GM23338 (cell line): ENCODE results near the gene CACNA2D2. TPM values are rescaled to one million over a fixed set of nuclear protein-coding genes. Genes with fewer than 3 reads are reported as not detected.

Experiments used
- ATAC-seq: fragments of 200-7000 bp; cut with Tn5 transposase; 3 replicates; pipeline ENCODE4 v1.9.1; 2020
- DNase-seq: peaks from one replicate; pipeline ENCODE4 v3.0.0-alpha.2; 2015; ENCODE audit warnings: low spot score
- H2AFZ ChIP-seq: fragments of 200-600 bp; sonication (generic); 2 replicates; pipeline ENCODE4 v1.8.0; 2016; ENCODE audit warnings: antibody characterized with exemption, mild to moderate bottlenecking, moderate library complexity
- H3F3A ChIP-seq: fragments of 200-600 bp; sonication (generic); replicated peaks from 2 replicates; pipeline ENCODE4 v1.8.0; 2017; ENCODE audit warnings: antibody characterized with exemption, mixed run types, low read depth
- H3K27ac ChIP-seq: fragments of 200-600 bp; sonication (generic); 2 replicates; pipeline ENCODE4 v1.6.1; 2016; ENCODE audit warnings: low read depth
- H3K27me3 ChIP-seq: fragments of 200-600 bp; sonication (generic); 2 replicates; pipeline ENCODE4 v1.8.0; 2016; ENCODE audit warnings: mild to moderate bottlenecking, mixed run types, moderate library complexity; ENCODE audit not compliant: insufficient read depth
- H3K36me3 ChIP-seq: fragments of 200-600 bp; sonication (generic); 2 replicates; pipeline ENCODE4 v1.8.0; 2016; ENCODE audit warnings: mild to moderate bottlenecking; ENCODE audit not compliant: insufficient read depth
- H3K4me1 ChIP-seq: fragments of 200-600 bp; sonication (generic); 2 replicates; pipeline ENCODE4 v1.8.0; 2016; ENCODE audit warnings: mild to moderate bottlenecking, moderate library complexity; ENCODE audit not compliant: insufficient read depth
- H3K4me2 ChIP-seq: fragments of 200-600 bp; sonication (generic); 2 replicates; pipeline ENCODE4 v1.7.1; 2017; ENCODE audit warnings: mixed run types
- H3K4me3 ChIP-seq: fragments of 200-600 bp; sonication (generic); 2 replicates; pipeline ENCODE4 v1.6.1; 2016; ENCODE audit warnings: mixed run types
- H3K79me2 ChIP-seq: fragments of 200-600 bp; sonication (generic); replicated peaks from 2 replicates; pipeline ENCODE4 v1.8.0; 2017; ENCODE audit warnings: mild to moderate bottlenecking; ENCODE audit not compliant: insufficient read depth
- H3K9me2 ChIP-seq: fragments of 200-600 bp; sonication (generic); 2 replicates; pipeline ENCODE4 v1.8.0; 2017; ENCODE audit not compliant: insufficient read depth
- H4K20me1 ChIP-seq: fragments of 200-600 bp; sonication (generic); replicated peaks from 2 replicates; pipeline ENCODE4 v1.8.0; 2017; ENCODE audit warnings: mild to moderate bottlenecking; ENCODE audit not compliant: insufficient read depth
- H3K27ac Mint-ChIP-seq: 2 replicates; pipeline ENCODE4 v1.8.0; 2020; ENCODE audit warnings: inconsistent platforms, mild to moderate bottlenecking, moderate library complexity, mixed read lengths
- H3K27me3 Mint-ChIP-seq: 3 replicates; pipeline ENCODE4 v1.8.0; 2022; ENCODE audit warnings: low read depth, mild to moderate bottlenecking, moderate library complexity, mixed read lengths, inconsistent platforms; ENCODE audit not compliant: insufficient read depth, poor library complexity
- H3K36me3 Mint-ChIP-seq: 3 replicates; pipeline ENCODE4 v1.8.0; 2021; ENCODE audit warnings: low read depth, mild to moderate bottlenecking, inconsistent platforms, moderate library complexity, mixed read lengths
- H3K4me1 Mint-ChIP-seq: 3 replicates; pipeline ENCODE4 v1.8.0; 2020; ENCODE audit warnings: mild to moderate bottlenecking, inconsistent platforms, mixed read lengths
- H3K4me3 Mint-ChIP-seq: 3 replicates; pipeline ENCODE4 v1.8.0; 2021; ENCODE audit warnings: moderate library complexity, mild to moderate bottlenecking, inconsistent platforms, mixed read lengths
- H3K9me3 Mint-ChIP-seq: 3 replicates; pipeline ENCODE4 v1.8.0; 2020; ENCODE audit warnings: moderate library complexity, mild to moderate bottlenecking, inconsistent platforms, mixed read lengths
- JUNB ChIP-seq: IDR thresholded peaks from one replicate; pipeline ENCODE4 v1.6.1; 2016; ENCODE audit warnings: antibody characterized with exemption; ENCODE audit not compliant: unreplicated experiment
- ZNF114 ChIP-seq: fragments of 250-450 bp; sonication (Bioruptor Pico); IDR thresholded peaks from 2 replicates; pipeline ENCODE4 v1.5.0; 2020; ENCODE audit warnings: mild to moderate bottlenecking, moderate library complexity
- ZNF462 ChIP-seq: fragments of 250-450 bp; sonication (Bioruptor Pico); IDR thresholded peaks from 2 replicates; pipeline ENCODE4 v1.5.0; 2020; ENCODE audit warnings: mild to moderate bottlenecking, moderate library complexity
- polyA plus RNA-seq: library from polyadenylated mRNA; unstranded; fragments of >200 nt; fragmentation: Nextera tagmentation; extraction: Ambion mirVana; gene quantifications from 2 replicates; pipeline ENCODE4 v1.2.1, GENCODE V29; 2016
- total RNA-seq: library from RNA; depleted of rRNA; stranded (reverse); fragments of >200 nt; shearing (Covaris generic); gene quantifications from 2 replicates; pipeline ENCODE4 v1.2.3, GENCODE V29; 2014
- TF ChIP-seq, protein P1 (sequence below): IDR thresholded peaks from one replicate; pipeline ENCODE4 v1.6.1; 2018; ENCODE audit warnings: antibody characterized with exemption; ENCODE audit not compliant: unreplicated experiment

CACNA2D2 gene
- total and polyA plus RNA-seq, 2 experiments from 2014 or later = 4.7 to 11.4 TPM

DNA sequence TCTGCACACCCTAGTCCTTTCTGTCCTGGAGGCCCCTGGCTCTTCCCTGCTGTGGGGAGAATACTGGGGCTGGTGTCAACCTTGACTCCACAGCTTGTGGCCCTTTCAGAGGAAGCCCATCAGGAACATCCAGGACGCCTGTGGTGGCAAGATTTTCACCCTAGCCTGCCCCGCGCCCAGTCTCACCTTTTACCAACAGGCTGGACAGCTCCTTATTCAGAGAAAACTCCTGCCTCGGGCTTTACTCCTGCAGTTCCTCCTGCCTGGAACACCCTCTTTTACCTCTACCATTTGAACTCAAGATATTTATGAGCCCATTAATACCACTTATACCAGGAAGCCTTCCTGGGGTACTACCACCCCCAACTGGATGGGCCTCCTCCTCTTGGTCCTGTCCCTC is 2.7 kb upstream of the CACNA2D2 start:
- H3K36me3 ChIP-seq = no peaks in the 10 kb centered on the region
- no peaks in the 10 kb centered on the region; the same call in 2 of the 3 replicates for H3K9me3 Mint-ChIP-seq
- no peak for DNase-seq

More for the DNA sequence above, 2.7 kb upstream of the CACNA2D2 start:
- Histone ChIP-seq H3K27ac (no peak overlapping the region), H4K20me1 (no peaks in the 10 kb centered on the region; the same call in 1 of the 2 replicates), H2AFZ (no peak overlapping the region), H3K4me2 (no peak overlapping the region), H3K4me3 (no peak overlapping the region), H3F3A (0 out of 2 replicates have a peak, but pooled peaks cover 5% of the 10 kb centered on the region), H3K79me2 (no peaks in the 10 kb centered on the region), H3K27me3 (peaks cover 44% of the 10 kb centered on the region), H3K4me1 (peaks cover 4% of the 10 kb centered on the region; the same call in 1 of the 2 replicates), H3K9me2 (no peaks in the 10 kb centered on the region)
- TF ChIP-seq JUNB (no peak), ZNF462 (CRISPR knock-in tag) (no peak), ZNF114 (no peak)
- TF ChIP-seq, protein P1, sequence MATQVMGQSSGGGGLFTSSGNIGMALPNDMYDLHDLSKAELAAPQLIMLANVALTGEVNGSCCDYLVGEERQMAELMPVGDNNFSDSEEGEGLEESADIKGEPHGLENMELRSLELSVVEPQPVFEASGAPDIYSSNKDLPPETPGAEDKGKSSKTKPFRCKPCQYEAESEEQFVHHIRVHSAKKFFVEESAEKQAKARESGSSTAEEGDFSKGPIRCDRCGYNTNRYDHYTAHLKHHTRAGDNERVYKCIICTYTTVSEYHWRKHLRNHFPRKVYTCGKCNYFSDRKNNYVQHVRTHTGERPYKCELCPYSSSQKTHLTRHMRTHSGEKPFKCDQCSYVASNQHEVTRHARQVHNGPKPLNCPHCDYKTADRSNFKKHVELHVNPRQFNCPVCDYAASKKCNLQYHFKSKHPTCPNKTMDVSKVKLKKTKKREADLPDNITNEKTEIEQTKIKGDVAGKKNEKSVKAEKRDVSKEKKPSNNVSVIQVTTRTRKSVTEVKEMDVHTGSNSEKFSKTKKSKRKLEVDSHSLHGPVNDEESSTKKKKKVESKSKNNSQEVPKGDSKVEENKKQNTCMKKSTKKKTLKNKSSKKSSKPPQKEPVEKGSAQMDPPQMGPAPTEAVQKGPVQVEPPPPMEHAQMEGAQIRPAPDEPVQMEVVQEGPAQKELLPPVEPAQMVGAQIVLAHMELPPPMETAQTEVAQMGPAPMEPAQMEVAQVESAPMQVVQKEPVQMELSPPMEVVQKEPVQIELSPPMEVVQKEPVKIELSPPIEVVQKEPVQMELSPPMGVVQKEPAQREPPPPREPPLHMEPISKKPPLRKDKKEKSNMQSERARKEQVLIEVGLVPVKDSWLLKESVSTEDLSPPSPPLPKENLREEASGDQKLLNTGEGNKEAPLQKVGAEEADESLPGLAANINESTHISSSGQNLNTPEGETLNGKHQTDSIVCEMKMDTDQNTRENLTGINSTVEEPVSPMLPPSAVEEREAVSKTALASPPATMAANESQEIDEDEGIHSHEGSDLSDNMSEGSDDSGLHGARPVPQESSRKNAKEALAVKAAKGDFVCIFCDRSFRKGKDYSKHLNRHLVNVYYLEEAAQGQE = peak; percentile 54
- Mint-ChIP-seq H3K27ac (no peak overlapping the region), H3K27me3 (peaks cover 17% of the 10 kb centered on the region), H3K4me1 (peaks cover 18% of the 10 kb centered on the region), H3K4me3 (no peak overlapping the region), H3K36me3 (peaks cover 3% of the 10 kb centered on the region; the same call in 1 of the 3 replicates)
- ATAC-seq = no peak
